Muscle of arm (tissue), 12 donors: ENCODE results near the gene TBX3. TPM values are rescaled to one million over a fixed set of nuclear protein-coding genes. Genes with fewer than 3 reads are reported as not detected.
A peak's percentile ranks its signal among the peaks of the same experiment; 100 is the strongest.

ENCODE experiments used
- DNase-seq: peaks from one replicate; pipeline ENCODE4 v3.0.0-alpha.2; 2013
- polyA plus RNA-seq, 12 donors: library from polyadenylated mRNA; unstranded; fragments of 120-200 nt; gene quantifications; one replicate each; pipeline ENCODE4 v1.2.1, GENCODE V29; 2013; ENCODE audit not compliant: insufficient read length in 12 of 12

Gene TBX3
- polyA plus RNA-seq, 12 donors, result 26.7 to 367 (median 35.3) TPM

- no peak for DNase-seq
Observed at GRCh38 chr12:114697741-114698565, 14.0 kb upstream of the TBX3 start.

- DNase-seq, result no peak
Observed at GRCh38 chr12:114697243-114697716, 13.3 kb upstream of the TBX3 start.

GRCh38 chr12:114696443-114697242, 12.7 kb upstream of the TBX3 start:
- no peak for DNase-seq

GRCh38 chr12:114695305-114695592, 11.3 kb upstream of the TBX3 start:
- DNase-seq, result no peak

- no peak for DNase-seq
Observed at GRCh38 chr12:114694436-114695304, 10.7 kb upstream of the TBX3 start.

- DNase-seq, result no peak
Observed at GRCh38 chr12:114693532-114693931, 9.6 kb upstream of the TBX3 start.

GRCh38 chr12:114693059-114693531, 9.1 kb upstream of the TBX3 start:
- DNase-seq, result no peak

GRCh38 chr12:114692186-114693058, 8.4 kb upstream of the TBX3 start:
- peak; percentile 43 for DNase-seq

GRCh38 chr12:114691763-114692185, 7.8 kb upstream of the TBX3 start:
- DNase-seq, result no peak

GRCh38 chr12:114691196-114691595, 7.2 kb upstream of the TBX3 start:
- no peak for DNase-seq

- DNase-seq, result no peak
Observed at GRCh38 chr12:114690267-114691135, 6.5 kb upstream of the TBX3 start.

GRCh38 chr12:114689075-114689994, 5.4 kb upstream of the TBX3 start:
- DNase-seq, result no peak

GRCh38 chr12:114688256-114688845, 4.4 kb upstream of the TBX3 start:
- no peak for DNase-seq

GRCh38 chr12:114687802-114688201, 3.8 kb upstream of the TBX3 start:
- no peak for DNase-seq

- no peak for DNase-seq
Observed at GRCh38 chr12:114686773-114687500, 3.0 kb upstream of the TBX3 start.

GRCh38 chr12:114686426-114686772, 2.4 kb upstream of the TBX3 start:
- DNase-seq, result no peak

GRCh38 chr12:114685869-114686268, 1.9 kb upstream of the TBX3 start:
- DNase-seq, result no peak

- DNase-seq, result no peak
Observed at GRCh38 chr12:114685320-114685781, 1.4 kb upstream of the TBX3 start.
